ENCODE data around the gene SLC25A51. TPM values are rescaled to one million over a fixed set of nuclear protein-coding genes. Genes with fewer than 3 reads are reported as not detected.

SLC25A51 gene, protein sequence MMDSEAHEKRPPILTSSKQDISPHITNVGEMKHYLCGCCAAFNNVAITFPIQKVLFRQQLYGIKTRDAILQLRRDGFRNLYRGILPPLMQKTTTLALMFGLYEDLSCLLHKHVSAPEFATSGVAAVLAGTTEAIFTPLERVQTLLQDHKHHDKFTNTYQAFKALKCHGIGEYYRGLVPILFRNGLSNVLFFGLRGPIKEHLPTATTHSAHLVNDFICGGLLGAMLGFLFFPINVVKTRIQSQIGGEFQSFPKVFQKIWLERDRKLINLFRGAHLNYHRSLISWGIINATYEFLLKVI
- 52.2 and 53.3 TPM in 2 replicates for total RNA-seq (2014; rRNA removed; shearing (Covaris generic))

DNA sequence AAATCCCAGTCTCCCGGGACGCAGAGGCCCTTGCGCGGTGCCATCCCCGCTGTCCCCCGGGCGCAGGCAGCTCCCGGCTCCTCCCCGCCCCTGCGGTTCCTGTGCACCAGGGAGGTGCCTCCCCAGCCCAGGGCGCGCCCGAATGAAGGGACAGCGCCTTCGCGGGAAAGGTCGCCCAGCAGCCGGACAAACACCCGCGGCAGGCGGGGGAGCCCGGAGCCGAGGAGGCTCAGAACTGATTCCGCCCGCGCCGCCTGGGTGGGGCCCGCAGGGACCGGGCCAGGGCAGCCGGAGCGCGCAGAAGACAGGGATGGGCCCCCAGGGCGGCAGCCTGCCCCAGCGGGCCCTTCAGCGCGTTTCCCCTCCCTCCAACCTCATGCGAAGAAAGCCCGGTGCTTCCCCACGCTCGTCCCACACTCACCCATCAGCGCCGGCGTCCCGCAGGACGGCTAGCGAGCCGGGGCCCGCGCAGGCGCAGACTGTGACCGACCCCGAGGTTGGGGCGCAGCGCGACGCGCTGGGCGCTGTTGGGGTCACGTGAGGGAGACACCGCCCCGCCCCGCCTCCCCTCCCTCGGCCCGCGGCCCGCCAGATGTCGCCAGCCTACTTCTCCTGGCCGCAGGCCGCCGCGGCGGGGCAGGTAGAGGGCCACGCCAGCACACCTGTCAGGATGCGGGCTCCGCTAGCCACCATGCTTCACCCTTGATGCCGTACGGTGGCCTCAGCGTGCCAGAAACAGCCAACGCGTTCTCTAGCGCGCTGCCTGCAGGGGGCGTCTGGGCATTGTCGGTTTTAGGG lies at the start of gene SLC25A51:
Gene SLC25A51, minus strand, starts transcription at position 481 of the 798 bp plus-strand sequence. CDS start 15,577 bp downstream, outside the sequence.
- peak; percentile 76 for DNase-seq (ENCODE audit: low spot score)

DNA sequence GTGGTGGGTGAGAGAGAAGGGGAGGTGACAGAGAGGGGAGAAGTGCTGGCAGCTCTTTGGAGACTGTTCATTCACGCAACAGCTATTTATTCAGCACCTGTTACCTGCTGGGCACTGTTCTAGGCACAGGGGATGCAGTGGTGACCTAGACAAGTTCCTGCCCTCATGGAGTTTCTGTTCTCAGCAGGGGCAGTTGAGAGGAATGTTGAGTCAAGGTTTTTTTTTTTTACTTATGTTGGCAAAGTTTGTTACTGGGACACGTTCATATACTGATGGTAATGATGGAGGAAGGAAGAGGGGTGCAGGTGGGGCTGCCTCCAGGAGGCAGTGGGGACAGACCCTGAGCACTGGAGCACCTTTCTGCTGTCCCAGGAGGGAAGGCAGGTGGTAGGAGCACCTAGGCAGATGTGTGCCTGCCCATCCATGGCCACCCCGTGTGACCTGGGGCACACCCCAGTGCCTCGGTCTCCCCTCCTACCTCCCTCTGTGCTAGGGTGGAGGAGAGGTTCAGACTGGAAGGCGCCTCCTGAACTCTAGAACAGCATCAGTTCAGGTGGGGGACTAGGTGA lies 49.4 kb upstream of the SLC25A51 start:
- no peak for DNase-seq (ENCODE audit: low spot score)

DNA sequence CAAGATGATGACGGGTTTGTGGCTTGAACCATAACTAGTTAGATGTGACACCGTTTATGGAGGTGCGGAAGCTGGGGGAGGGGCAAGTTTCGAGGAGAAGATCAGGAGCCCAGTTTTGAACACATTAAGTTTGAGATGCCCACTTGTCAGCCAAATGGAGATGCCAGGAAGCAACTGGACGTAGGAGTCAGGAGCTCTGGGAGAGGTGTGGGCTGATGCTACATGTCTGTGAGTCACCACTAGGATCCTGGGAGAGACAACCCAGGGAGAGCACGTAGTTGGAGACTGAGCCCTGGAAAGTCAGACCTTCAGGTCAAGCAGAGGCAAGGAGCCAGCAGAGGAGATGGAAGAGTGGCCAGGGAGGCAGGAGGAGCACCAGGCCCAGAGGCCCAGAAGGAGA lies 48.8 kb upstream of the SLC25A51 start:
- peak; percentile 83 for DNase-seq (ENCODE audit: low spot score)

DNA sequence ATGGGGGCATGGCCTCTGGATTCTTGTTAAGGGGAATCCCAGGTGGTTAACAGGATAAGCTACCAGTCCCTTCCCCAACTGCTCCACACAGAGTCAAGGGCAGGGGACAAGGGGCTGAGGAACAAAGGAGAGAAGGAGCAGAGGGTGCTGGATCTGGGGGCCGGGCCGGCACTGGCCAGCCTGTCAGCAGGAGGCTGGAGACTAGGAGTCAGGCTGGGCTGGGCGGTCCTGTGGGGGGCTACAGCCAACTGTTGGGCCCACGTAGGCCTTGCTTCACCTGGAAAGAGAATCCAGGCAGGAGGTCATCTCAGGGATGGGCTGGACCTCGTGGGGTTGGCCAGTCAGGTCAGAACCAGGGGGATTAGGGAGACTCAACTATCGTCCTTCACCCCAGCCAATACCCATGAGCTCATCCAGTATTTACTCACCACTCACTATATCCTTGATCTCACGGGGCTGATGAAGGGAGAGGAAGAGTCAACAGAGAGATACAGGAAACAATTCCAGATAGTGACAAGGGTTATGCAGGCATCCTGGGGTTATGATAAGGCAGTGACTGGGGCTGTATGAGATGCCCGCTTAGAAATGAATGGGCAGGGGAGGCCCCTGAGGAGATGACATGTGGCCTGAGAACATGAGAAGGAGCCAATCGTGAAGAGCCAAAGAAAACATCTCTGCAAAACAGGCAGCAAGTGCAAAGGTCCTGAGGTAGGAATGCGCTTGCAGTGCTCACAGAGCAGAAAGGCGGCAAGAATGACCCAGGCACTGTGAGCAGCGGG lies 47.9 kb upstream of the SLC25A51 start:
- DNase-seq (ENCODE audit: low spot score), result no peak

DNA sequence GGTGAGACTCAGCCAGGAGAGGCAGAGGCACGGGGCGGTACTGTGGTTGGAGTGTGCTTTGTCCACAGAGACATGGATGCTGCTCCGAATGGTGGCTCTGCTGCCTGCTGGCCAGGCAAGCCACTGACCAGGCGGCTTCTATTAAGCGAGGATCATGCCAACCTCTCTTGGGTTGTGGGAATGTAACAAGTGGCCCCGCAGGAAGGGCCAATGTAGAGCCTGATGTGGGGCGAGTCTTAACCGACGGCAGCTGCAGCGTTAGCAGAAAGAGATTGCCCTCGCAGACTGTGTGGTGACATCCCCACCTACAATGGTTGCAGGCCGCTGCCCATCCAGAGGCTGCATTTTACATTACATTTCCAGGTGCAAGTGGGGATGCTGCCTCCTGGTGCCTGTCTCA lies 46.6 kb upstream of the SLC25A51 start:
- DNase-seq (ENCODE audit: low spot score), result no peak

DNA sequence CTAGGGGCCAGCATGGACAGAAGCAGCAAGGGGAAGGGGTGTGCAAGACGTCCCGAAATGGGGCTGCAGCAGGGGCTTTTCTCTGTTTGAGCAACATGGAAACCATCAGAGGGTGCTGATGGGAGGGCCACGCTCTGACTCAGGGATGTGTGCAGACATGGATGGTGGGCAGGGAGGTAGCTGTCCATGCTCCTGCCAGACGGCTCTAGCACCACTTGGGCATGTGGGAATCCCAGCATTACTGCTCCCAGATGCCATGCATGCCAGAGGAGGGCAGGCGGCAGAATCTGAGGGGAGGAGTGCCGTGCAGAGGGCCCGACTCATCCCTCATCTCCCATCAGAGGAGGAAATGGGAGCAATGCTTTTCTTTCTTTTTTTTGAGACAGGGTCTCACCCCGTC lies 45.6 kb upstream of the SLC25A51 start:
- peak; percentile 70 for DNase-seq (ENCODE audit: low spot score)

DNA sequence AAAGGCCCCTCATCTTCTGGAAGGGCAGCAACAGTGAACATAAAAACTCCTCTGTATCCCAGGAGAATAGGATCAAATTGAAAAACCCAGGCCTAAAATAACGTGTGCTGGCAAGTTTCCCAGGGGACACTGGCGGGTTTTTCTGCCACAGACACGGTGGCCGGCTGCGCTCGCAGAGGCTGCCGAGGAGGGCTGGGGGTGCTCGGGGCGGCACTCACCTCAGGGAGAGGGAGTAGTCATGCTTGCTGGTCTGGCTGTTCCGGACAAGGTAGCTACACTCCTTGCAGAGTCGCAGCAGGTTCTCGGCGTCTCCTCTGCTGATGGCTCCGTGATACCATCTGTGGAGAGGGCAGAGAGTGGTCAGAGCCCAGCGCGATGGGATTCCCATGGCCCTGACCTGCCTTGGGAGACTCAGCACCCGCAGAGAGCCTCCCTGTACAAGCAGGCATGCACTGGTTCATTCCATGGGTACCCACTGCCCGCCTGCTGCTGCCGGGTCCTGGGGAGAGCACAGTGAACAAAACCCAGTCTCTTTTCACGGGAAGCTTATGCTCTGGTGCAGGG lies 44.6 kb upstream of the SLC25A51 start:
- DNase-seq (ENCODE audit: low spot score), result no peak

DNA sequence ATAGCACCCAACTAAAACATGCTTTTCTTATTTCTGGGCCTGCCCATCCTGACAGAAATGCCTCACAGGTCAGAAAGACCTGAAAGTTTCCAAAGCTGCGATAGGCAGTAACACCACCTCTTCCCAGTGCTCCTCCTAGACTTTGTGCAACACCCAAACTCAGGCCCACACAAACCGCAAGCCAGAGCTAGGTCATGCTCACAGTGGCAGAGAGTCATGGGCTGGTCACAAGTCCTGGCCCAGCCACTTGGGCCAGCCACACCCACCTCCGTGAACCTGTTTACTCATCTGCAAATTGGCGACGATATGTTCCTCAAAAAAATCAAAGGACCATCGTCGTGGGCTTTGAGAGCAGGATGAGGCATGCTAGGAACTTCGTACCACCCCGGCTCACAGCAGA lies 44.0 kb upstream of the SLC25A51 start:
- DNase-seq (ENCODE audit: low spot score), result no peak

DNA sequence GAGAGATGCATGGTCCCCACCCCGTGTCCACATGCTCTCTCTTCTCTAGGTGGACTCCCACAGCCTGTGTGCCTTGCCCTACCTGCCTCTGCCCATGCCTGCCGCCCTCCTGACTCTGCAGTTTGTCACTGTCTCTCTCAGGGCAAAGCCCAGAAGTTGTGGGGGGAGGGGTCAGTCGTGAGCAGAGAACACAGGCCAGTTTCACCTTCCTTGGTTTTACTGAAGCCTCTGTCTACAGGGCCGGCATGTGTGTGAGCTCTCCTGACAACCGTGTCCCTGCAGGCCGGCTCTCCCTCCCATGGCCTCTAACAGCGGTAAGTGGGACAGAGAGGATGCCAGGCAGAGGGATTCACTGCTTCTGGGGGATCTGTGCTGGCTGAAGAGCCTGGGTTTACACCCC lies 43.5 kb upstream of the SLC25A51 start:
- no peak for DNase-seq (ENCODE audit: low spot score)

DNA sequence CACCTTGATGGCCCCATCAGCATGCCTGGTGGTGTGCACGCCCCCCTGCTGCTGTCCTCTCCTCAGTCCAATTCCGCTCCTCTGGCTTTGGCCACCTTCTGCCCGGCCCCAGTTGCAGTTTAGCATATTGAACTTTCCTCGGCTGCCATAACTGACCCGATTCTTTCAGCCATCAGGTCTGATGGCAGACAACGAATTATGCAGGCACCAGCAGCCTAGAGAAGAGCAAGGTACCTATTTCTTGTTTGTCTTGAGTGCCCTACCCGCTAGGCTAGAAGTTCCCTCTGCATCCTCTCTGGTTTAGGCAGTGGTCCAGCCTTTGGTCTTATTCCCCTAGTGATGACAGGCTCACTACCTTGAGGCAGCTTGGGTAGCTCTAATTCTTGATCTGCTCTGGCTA lies 43.0 kb upstream of the SLC25A51 start:
- no peak for DNase-seq (ENCODE audit: low spot score)

DNA sequence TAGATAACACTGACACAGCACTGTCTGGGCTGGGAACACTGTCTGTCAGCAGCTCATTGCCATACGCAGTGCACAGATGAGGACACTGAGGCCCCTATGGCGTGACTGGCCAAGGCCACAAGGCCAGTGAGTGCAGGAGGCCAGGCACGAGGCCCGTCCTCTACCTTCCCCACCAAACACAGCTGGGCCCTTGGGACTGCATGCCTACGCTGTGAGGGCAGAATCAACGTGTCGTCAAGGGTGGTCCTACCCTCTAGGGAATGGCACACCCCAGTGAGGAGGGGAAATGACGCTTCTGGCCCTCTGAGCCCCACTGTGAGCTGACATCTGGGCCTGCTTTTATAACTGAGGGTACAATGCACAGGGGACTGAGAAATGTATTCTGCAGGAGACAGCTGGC lies 42.1 kb upstream of the SLC25A51 start:
- no peak for DNase-seq (ENCODE audit: low spot score)

DNA sequence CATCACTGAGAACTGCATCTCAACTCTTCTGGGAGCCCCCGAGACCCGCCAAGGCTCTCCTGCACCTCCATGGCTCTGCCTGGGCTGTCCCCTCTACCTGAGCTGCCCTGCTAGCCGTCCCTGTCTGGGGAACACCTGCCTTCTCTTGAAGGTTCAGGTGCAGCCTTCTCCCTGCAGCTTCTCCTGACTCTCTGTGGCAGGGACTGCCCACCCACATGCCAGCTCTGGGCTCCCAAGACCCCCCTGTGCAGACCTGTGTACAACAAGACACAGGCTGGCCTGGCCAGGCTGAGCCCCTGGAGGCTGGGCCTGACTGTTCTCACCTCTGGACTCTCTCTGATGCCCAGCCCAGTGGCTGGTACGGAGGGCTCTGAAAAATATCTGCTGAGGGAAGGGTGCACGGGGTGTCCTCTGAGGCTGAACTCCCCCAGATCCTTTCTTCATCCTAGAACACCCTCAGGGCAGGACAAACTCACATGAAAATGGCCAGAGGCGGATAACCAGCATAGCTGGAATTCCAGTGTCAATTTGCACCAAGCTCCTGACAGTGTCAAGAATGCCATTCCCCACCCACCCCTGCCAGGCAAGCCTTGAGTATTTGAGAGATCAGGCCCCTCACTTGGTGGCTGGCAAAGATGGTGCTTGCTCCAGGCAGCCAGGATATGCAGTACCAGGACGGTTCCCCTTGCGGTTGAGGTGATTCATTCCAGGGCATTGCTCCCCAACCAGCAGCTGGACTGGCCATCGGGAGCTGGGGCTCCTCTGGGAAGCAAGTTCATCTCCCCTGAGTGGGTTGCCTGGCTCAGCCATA lies 40.9 kb upstream of the SLC25A51 start:
- DNase-seq (ENCODE audit: low spot score), result peak; percentile 94

DNA sequence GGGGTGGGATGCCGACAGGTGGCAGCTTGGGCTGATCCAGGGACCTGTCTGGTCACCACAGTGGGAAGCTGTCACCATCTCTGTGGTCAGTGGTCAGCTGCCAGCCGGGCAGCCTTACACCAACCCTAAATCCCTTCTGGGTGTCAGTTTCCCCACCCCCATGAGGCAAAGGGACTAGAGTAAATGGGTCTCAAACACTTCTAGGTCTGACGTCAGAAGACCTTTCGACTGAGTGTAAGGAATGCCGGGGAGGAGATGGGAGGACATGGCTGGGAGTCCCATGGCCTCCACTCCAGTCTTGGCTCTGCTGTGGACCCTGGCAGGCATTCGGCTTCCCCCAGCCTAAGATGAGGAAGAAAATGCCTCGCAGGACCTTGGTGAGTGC lies 40.3 kb upstream of the SLC25A51 start:
- DNase-seq (ENCODE audit: low spot score), result peak; percentile 73

DNA sequence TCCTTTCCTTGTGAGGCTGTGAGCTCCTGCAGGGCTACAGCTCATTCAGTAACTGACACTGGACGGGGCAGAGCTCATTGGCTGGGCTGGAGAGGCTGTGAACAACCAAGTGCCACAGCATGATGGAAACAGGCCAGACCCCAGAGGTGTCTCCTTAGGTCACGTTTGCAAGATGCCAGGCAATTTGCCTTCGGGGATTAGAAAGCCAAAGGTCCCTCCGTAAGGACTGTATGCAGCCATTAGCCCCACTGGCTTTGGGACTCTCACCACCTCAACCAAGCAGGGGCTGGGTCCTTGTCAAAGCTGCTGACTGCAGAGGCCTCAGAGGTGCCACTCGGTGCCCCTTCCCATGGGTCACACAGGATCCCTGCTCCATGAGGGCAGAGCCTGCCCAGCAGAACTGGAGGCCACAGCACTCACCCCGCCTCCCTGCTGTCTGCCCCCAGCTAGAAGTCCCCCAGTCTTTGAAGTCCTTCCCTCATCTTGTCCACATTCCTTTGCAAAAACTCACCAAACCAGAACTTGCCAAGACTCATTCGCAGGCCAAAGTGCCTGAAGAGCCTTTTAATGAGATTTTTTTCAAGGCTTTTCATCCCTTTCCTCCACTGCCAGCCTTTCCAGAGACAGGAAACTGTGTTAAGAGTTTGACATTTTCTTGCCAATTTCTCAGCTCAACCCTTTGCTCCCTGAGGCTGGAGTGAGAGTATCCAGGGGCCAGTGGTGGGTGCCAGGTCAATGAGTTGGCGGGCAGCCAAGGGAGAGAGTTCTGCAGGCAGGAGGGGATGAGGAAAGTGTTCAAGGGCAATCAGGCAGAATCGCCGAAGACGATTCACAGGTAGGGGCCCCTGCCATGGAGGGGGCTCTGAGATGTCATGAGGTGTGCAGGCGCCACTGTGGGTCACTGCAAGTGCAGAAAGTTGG lies 39.7 kb upstream of the SLC25A51 start:
- peak; percentile 94 for DNase-seq (ENCODE audit: low spot score)

DNA sequence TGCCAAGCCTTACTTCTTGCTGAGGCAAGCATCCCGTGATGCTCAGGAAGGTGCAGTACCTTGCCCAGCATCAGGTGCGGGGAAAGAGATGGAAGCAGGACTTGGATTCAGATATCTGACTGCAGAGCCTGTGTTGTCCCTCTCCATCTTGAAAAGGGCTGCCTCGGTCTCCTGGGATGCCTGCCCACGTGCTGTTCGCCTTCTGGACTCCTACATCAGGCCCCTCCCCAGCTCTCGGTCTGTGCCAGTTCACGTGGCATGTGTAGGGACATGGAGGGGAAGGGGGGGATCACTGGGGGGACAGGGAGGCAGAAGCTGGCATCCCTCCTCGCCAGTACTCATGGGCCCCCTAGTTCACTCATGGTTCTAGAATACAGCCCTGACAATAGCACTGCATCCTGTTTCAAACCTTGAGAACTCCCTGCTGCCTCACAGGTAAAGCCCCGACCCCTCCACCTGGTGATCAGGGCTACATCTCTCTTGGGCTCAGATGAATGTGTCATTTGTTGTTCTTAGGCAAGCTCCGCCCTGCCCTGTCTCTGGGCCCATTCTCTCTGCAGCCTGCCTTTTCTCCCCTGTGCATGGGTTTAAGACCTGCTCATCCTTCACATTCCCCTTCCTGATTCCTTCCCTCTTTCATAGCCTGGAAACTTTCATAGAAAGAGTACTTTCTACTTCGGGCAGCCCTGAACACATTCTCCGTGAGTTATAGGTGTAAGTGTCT lies 38.9 kb upstream of the SLC25A51 start:
- no peak for DNase-seq (ENCODE audit: low spot score)

DNA sequence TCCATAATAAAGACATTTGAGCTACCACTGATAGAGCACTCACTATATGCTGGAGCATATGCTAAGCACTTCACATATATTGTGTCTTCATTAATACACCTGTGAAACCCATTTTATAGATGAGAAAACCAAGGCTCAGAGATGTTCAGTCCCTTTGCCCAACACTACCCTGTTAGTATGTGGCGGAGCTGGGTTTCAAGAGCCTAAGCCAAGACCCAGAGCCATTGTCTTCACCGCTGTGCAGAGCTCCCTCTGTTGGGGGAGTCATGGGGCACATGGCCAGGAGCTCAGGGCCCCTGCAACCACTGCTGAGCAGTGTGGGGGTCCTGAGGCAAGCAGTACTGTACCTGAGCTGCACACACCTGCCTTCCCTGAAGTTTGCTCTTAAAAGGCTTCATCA lies 37.3 kb upstream of the SLC25A51 start:
- no peak for DNase-seq (ENCODE audit: low spot score)

DNA sequence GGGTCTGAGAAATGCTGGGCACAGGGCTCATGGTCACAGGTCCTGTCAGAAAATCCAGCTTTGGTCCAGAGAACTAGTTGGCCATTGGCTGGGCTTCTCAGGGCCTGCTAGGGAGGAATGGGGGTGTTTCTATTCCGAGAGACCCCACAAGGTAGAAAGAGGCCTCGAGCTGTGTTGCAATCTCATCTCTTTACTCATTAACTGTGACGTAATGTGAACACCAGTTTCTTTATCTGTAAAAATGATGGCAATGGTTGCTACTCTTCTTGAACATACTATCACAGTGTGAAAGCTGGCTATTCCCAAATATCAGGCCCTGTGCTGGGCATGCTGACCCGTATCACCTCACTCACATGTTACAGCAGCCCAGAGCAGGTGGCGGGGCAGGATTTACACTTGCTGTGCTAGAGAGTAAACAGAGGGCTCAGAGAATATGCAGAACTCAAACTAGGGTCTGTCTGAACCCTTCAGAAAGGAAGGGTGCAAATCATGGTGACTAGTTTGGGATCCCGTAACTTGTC lies 35.7 kb upstream of the SLC25A51 start:
- no peak for DNase-seq (ENCODE audit: low spot score)

DNA sequence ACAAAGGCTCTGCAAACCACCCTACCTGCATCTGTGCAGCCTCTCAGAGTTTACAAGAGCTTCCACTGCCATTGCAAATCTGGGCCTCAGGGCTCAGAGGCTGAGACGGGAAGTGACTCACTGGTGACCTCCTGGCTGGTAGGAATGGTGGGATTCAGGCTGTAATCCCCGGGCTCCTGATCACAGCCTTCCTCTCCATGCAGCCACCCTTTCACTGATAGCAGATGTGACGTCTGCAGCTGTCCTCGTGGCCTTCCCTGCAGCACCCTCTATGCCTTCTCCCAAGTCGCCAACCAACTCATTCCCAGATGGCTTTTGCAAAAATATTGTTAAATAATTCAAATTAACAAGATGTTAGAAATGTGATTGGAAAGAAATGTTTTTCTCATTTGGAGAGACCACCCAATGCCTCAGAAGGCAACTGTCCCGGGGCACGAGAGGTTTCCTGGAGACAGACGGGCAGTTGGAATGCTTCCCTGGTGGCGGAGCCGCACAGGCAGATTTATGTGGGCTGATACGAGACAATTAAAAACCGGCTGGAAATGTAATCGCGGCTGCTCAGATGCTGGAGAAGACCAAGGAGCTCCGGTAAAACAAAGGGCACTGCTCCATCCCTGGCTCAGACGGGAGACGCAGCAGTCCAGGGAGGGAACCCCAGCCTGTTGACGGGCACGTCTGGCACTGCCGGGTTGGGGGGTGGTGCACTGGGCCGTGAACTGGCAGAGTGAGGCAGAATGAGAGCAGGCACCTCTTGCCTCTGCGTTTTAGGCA lies 34.4 kb upstream of the SLC25A51 start:
- DNase-seq (ENCODE audit: low spot score), result peak; percentile 93

Data from A172 (cell line).